Naive thymus-derived CD8-positive, alpha-beta T cell (primary cell): ENCODE measurements around the gene SUSD6. TPM values are rescaled to one million over a fixed set of nuclear protein-coding genes. Genes with fewer than 3 reads are reported as not detected.

Experiments
- ATAC-seq, 2 donors: fragments of 150-1000 bp; cut with Tn5 transposase in 1 of 2; sonication (Bioruptor Pico), chemical (Tn5 transposase) in 1 of 2; 1 replicate in 1 of 2; 2 replicates in 1 of 2; pipeline ENCODE4 v1.10.0; 2021; ENCODE audit warnings: mild to moderate bottlenecking in 2 of 2, moderate library complexity in 2 of 2
- POLR2A ChIA-PET: fragments of 350-600 bp; sonication (Branson Sonifier 250); formaldehyde crosslinking; loops from one replicate; lab custom pipeline; 2021; ENCODE audit warnings: antibody characterized with exemption; lab: Charles Lee
- DNase-seq, 10 donors: peaks; one replicate each; pipeline versions ENCODE4 v3.0.0 to v3.0.0-alpha.2; 2020 to 2022
- H3K27ac Mint-ChIP-seq, 10 donors: one replicate each; pipeline ENCODE4 v1.8.0; 2020 to 2022; ENCODE audit warnings: mild to moderate bottlenecking in 10 of 10, mixed read lengths in 10 of 10, moderate library complexity in 4 of 10, inconsistent platforms in 1 of 10
- H3K27me3 Mint-ChIP-seq, 5 donors: one replicate each; pipeline ENCODE4 v1.8.0; 2021 to 2022; ENCODE audit warnings: mixed read lengths in 5 of 5
- H3K36me3 Mint-ChIP-seq, 3 donors: one replicate each; pipeline ENCODE4 v1.8.0; 2020 to 2022; ENCODE audit warnings: mixed read lengths in 3 of 3, mild to moderate bottlenecking in 2 of 3, inconsistent platforms in 1 of 3
- H3K4me1 Mint-ChIP-seq, 4 donors: one replicate each; pipeline ENCODE4 v1.8.0; 2021 to 2022; ENCODE audit warnings: mixed read lengths in 4 of 4
- H3K4me3 Mint-ChIP-seq, 10 donors: one replicate each; pipeline ENCODE4 v1.8.0; 2020 to 2022; ENCODE audit warnings: mild to moderate bottlenecking in 10 of 10, mixed read lengths in 10 of 10, moderate library complexity in 6 of 10, inconsistent platforms in 1 of 10
- H3K9me3 Mint-ChIP-seq, 9 donors: one replicate each; pipeline ENCODE4 v1.8.0; 2020 to 2022; ENCODE audit warnings: mixed read lengths in 9 of 9, mild to moderate bottlenecking in 3 of 9, inconsistent platforms in 1 of 9, moderate library complexity in 1 of 9
- polyA plus RNA-seq, 3 donors: library from polyadenylated mRNA; unstranded; fragments of 300-500 nt; fragmentation: Illumina TruSeq; gene quantifications; one replicate each; pipeline ENCODE4 v1.2.3, GENCODE V29; 2021
- total RNA-seq, 8 experiments: library from RNA in 2 of 8; stranded (reverse) in 2 of 8; gene quantifications; one replicate each; pipeline ENCODE4 v1.2.3 and lab custom pipeline; 2021 to 2026

The SUSD6 gene
- total RNA-seq (10 to 100 TPM; 34.7 to 38.8 TPM), polyA plus RNA-seq (1 to 10 TPM; 4.5 to 6.8 (median 5.6) TPM), total RNA-seq (lab: John Stamatoyannopoulos, UW) (51.2 to 120 (median 65.2) reads per million in 6 experiments)

GRCh38 chr14:69611172-69612013 is at the start of gene SUSD6:
SUSD6 (plus strand) TSS chr14:69611596; CDS start chr14:69658593, 46,997 bp downstream.
- peak; percentile 81 to 93 (median 86) for DNase-seq
- POLR2A ChIA-PET: interaction anchor here (0.6 to 3.4 kb wide), 6 partner anchors 14 to 155 kb away, joined by 3 to 39 read pairs (median 6); partner anchors contain the start of gene SRSF5
- H3K4me3 Mint-ChIP-seq: peak within 1 kb of the TSS; percentile 89 to 97 (median 92)
- peak within 1 kb of the TSS; percentile 97 to 100 (median 99) for H3K27ac Mint-ChIP-seq
- H3K4me1 Mint-ChIP-seq: peaks cover 37 to 59% (median 57%) of the 10 kb centered on the region in 4 donors
- no peaks in the 10 kb centered on the region for H3K27me3 Mint-ChIP-seq
- peak; percentile 76 to 77 for ATAC-seq
- H3K9me3 Mint-ChIP-seq: no peaks in the 10 kb centered on the region
- H3K36me3 Mint-ChIP-seq: peaks cover 0 to 4% (median 0%) of the 10 kb centered on the region in 3 donors

GRCh38 chr14:69561893-69562292 is 49.5 kb upstream of the SUSD6 start:
- no peaks in the 10 kb centered on the region for H3K36me3 Mint-ChIP-seq
- DNase-seq (no peak), ATAC-seq (no peak)
- H3K4me1 Mint-ChIP-seq: no peaks in the 10 kb centered on the region
- H3K27me3 Mint-ChIP-seq: peaks cover 19 to 81% (median 44%) of the 10 kb centered on the region in 5 donors
- no peaks in the 10 kb centered on the region for H3K9me3 Mint-ChIP-seq
- H3K27ac Mint-ChIP-seq: no peak overlapping the region
- POLR2A ChIA-PET: no interaction called here
- no peak overlapping the region for H3K4me3 Mint-ChIP-seq

- Mint-ChIP-seq H3K27me3 (peaks cover 31 to 78% (median 57%) of the 10 kb centered on the region in 5 donors), H3K9me3 (no peaks in the 10 kb centered on the region), H3K4me3 (no peak overlapping the region), H3K36me3 (no peaks in the 10 kb centered on the region), H3K4me1 (peaks cover 0 to 5% (median under 1%) of the 10 kb centered on the region in 4 donors), H3K27ac (no peak overlapping the region)
- DNase-seq: no peak
- ATAC-seq: no peak
- POLR2A ChIA-PET: no interaction called here
Observed at GRCh38 chr14:69567563-69567962, 43.8 kb upstream of the SUSD6 start.

GRCh38 chr14:69569859-69570258 is 41.5 kb upstream of the SUSD6 start:
- ATAC-seq: no peak
- H3K27me3 Mint-ChIP-seq: peaks cover 28 to 80% (median 59%) of the 10 kb centered on the region in 5 donors
- H3K4me3 Mint-ChIP-seq: peak overlapping the region in 3 of 10 donors; percentile 33 to 48 (median 39)
- no peaks in the 10 kb centered on the region for H3K36me3 Mint-ChIP-seq
- peaks cover 8 to 15% (median 14%) of the 10 kb centered on the region in 4 donors for H3K4me1 Mint-ChIP-seq
- H3K9me3 Mint-ChIP-seq: no peaks in the 10 kb centered on the region
- H3K27ac Mint-ChIP-seq: no peak overlapping the region
- DNase-seq: no peak
- POLR2A ChIA-PET: no interaction called here

GRCh38 chr14:69570836-69571330 is 40.5 kb upstream of the SUSD6 start:
- DNase-seq (no peak), ATAC-seq (no peak)
- H3K4me1 Mint-ChIP-seq: peaks cover 8 to 15% (median 14%) of the 10 kb centered on the region in 4 donors
- peaks cover 28 to 80% (median 60%) of the 10 kb centered on the region in 5 donors for H3K27me3 Mint-ChIP-seq
- no peaks in the 10 kb centered on the region for H3K36me3 Mint-ChIP-seq
- POLR2A ChIA-PET: no interaction called here
- no peaks in the 10 kb centered on the region for H3K9me3 Mint-ChIP-seq
- no peak overlapping the region for H3K27ac Mint-ChIP-seq
- H3K4me3 Mint-ChIP-seq: peak overlapping the region in 8 of 10 donors; percentile 18 to 54 (median 46)

- Mint-ChIP-seq H3K4me1 (peaks cover 8 to 15% (median 14%) of the 10 kb centered on the region in 4 donors), H3K4me3 (peak overlapping the region in 5 of 10 donors; percentile 14 to 61 (median 45)), H3K27me3 (peaks cover 34 to 80% (median 61%) of the 10 kb centered on the region in 5 donors), H3K27ac (no peak overlapping the region), H3K9me3 (no peaks in the 10 kb centered on the region), H3K36me3 (no peaks in the 10 kb centered on the region)
- POLR2A ChIA-PET: no interaction called here
- no peak for ATAC-seq
- no peak for DNase-seq
Observed at GRCh38 chr14:69571449-69572029, 39.9 kb upstream of the SUSD6 start.

- Mint-ChIP-seq H3K27ac (no peak overlapping the region), H3K9me3 (no peaks in the 10 kb centered on the region), H3K36me3 (no peaks in the 10 kb centered on the region), H3K4me1 (peaks cover 8 to 15% (median 14%) of the 10 kb centered on the region in 4 donors), H3K27me3 (peaks cover 38 to 79% (median 61%) of the 10 kb centered on the region in 5 donors), H3K4me3 (peak overlapping the region in 5 of 10 donors; percentile 30 to 78 (median 61))
- POLR2A ChIA-PET: no interaction called here
- ATAC-seq (no peak), DNase-seq (no peak)
Observed at GRCh38 chr14:69572030-69572840, 39.2 kb upstream of the SUSD6 start.

GRCh38 chr14:69572841-69573135 is 38.6 kb upstream of the SUSD6 start:
- Mint-ChIP-seq H3K36me3 (no peaks in the 10 kb centered on the region), H3K27ac (no peak overlapping the region), H3K27me3 (peaks cover 32 to 75% (median 56%) of the 10 kb centered on the region in 5 donors), H3K9me3 (no peaks in the 10 kb centered on the region), H3K4me3 (peak overlapping the region in 5 of 10 donors; percentile 30 to 78 (median 50)), H3K4me1 (peaks cover 8 to 15% (median 14%) of the 10 kb centered on the region in 4 donors)
- ATAC-seq: no peak
- POLR2A ChIA-PET: no interaction called here
- no peak for DNase-seq

- ATAC-seq (no peak), DNase-seq (no peak)
- POLR2A ChIA-PET: interaction anchor here (0.7 kb wide), 1 partner anchor 193 kb away, joined by 3 read pairs; no protein-coding TSS in a partner anchor
- Mint-ChIP-seq H3K9me3 (no peaks in the 10 kb centered on the region), H3K36me3 (no peaks in the 10 kb centered on the region), H3K4me1 (peaks cover 8 to 15% (median 14%) of the 10 kb centered on the region in 4 donors), H3K4me3 (peak overlapping the region; percentile 59 to 94 (median 80)), H3K27me3 (peaks cover 28 to 70% (median 51%) of the 10 kb centered on the region in 5 donors), H3K27ac (peak overlapping the region in 1 of 10 donors; percentile 56)
Observed at GRCh38 chr14:69573205-69573830, 38.1 kb upstream of the SUSD6 start.

GRCh38 chr14:69573831-69574262 is 37.5 kb upstream of the SUSD6 start:
- H3K27me3 Mint-ChIP-seq: peaks cover 27 to 66% (median 47%) of the 10 kb centered on the region in 5 donors
- ATAC-seq (no peak), DNase-seq (peak in 1 of 10 donors; percentile 25)
- H3K27ac Mint-ChIP-seq: peak overlapping the region in 1 of 10 donors; percentile 56
- peak overlapping the region; percentile 59 to 94 (median 80) for H3K4me3 Mint-ChIP-seq
- no peaks in the 10 kb centered on the region for H3K36me3 Mint-ChIP-seq
- H3K9me3 Mint-ChIP-seq: no peaks in the 10 kb centered on the region
- POLR2A ChIA-PET: interaction anchor here (0.7 kb wide), 1 partner anchor 193 kb away, joined by 3 read pairs; no protein-coding TSS in a partner anchor
- H3K4me1 Mint-ChIP-seq: peaks cover 8 to 15% (median 14%) of the 10 kb centered on the region in 4 donors

GRCh38 chr14:69574263-69574953 is 37.0 kb upstream of the SUSD6 start, which contains the start of gene CCDC177:
CCDC177 (minus strand) TSS chr14:69574871; CDS start chr14:69573622, 1,249 bp downstream.
- peak; percentile 43 to 84 (median 68) for DNase-seq
- H3K27ac Mint-ChIP-seq: peak within 1 kb of the TSS in 3 of 10 donors; percentile 40 to 56 (median 53)
- H3K27me3 Mint-ChIP-seq: peaks cover 26 to 61% (median 42%) of the 10 kb centered on the region in 5 donors
- H3K9me3 Mint-ChIP-seq: no peaks in the 10 kb centered on the region
- peaks cover 8 to 15% (median 14%) of the 10 kb centered on the region in 4 donors for H3K4me1 Mint-ChIP-seq
- H3K4me3 Mint-ChIP-seq: peak within 1 kb of the TSS; percentile 79 to 94 (median 88)
- no peaks in the 10 kb centered on the region for H3K36me3 Mint-ChIP-seq
- peak; percentile 88 to 90 for ATAC-seq
- POLR2A ChIA-PET: interaction anchor here (0.7 kb wide), 1 partner anchor 192 kb away, joined by 3 read pairs; no protein-coding TSS in a partner anchor
